ENCODE results near the gene RAD51B. TPM values are rescaled to one million over a fixed set of nuclear protein-coding genes. Genes with fewer than 3 reads are reported as not detected.
A peak's percentile ranks its signal among the peaks of the same experiment; 100 is the strongest.

Gene RAD51B
- total RNA-seq, 2 experiments from 2014 or later = 43.6 to 50.7 TPM

DNA sequence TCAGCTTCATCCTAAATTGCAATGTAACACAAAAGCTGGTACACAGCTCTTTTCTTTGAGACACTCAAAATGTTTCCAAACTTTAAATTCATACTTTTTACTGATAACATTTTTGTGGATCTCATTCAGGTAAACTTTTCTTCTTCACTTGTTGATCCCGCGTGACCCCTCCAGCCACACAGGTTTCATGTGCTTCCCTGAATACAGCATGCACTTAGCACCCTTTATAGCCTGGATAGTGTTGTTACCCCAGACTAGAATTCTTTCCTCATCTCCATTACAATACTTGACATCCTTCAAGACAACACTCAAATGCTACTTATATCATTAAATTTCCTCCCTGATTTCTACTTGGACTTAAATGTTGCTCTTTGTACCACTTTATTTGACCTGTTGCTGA, 373.4 kb downstream of the RAD51B start:
- Mint-ChIP-seq H3K4me1 (peaks cover 5% of the 10 kb centered on the region), H3K4me3 (no peak overlapping the region), H3K36me3 (peaks cover 8% of the 10 kb centered on the region), H3K9me3 (no peaks in the 10 kb centered on the region), H3K27me3 (no peaks in the 10 kb centered on the region), H3K27ac (no peak overlapping the region)
- no peak for ATAC-seq (ENCODE audit: low read depth)
- POLR2A ChIA-PET = no interaction called here
- no peak for DNase-seq

- ATAC-seq (ENCODE audit: low read depth) = no peak
- POLR2A ChIA-PET = no interaction called here
- Mint-ChIP-seq H3K27me3 (no peaks in the 10 kb centered on the region), H3K9me3 (no peaks in the 10 kb centered on the region), H3K4me1 (peaks cover 6% of the 10 kb centered on the region), H3K27ac (no peak overlapping the region), H3K4me3 (no peak overlapping the region), H3K36me3 (peaks cover 10% of the 10 kb centered on the region)
- DNase-seq = no peak
Measured at GRCh38 chr14:68193970-68194681, 374.5 kb downstream of the RAD51B start.

DNA sequence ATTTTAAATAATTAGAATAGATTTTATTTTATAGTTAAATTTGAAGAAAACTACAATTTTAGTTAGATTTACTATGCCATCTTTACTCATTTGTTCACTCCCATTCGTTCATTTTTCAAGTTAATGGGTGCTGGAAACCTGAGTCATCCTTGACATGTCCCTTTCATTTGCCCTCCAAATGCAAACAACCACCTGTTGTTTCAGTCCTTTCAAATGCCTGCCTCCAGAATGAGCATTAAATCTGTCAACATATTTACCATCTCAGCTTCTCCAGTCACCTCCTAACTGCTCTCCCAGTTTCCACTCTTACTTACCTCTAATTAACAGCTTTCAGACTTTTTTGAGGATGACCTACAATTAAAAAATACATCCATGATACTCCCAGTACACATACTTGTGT, 375.5 kb downstream of the RAD51B start:
- H3K36me3 Mint-ChIP-seq = peaks cover 10% of the 10 kb centered on the region
- no peaks in the 10 kb centered on the region for H3K27me3 Mint-ChIP-seq
- DNase-seq = no peak
- H3K27ac Mint-ChIP-seq = no peak overlapping the region
- no peaks in the 10 kb centered on the region for H3K9me3 Mint-ChIP-seq
- no peak overlapping the region for H3K4me3 Mint-ChIP-seq
- no peak for ATAC-seq (ENCODE audit: low read depth)
- peaks cover 12% of the 10 kb centered on the region for H3K4me1 Mint-ChIP-seq
- POLR2A ChIA-PET = no interaction called here

DNA sequence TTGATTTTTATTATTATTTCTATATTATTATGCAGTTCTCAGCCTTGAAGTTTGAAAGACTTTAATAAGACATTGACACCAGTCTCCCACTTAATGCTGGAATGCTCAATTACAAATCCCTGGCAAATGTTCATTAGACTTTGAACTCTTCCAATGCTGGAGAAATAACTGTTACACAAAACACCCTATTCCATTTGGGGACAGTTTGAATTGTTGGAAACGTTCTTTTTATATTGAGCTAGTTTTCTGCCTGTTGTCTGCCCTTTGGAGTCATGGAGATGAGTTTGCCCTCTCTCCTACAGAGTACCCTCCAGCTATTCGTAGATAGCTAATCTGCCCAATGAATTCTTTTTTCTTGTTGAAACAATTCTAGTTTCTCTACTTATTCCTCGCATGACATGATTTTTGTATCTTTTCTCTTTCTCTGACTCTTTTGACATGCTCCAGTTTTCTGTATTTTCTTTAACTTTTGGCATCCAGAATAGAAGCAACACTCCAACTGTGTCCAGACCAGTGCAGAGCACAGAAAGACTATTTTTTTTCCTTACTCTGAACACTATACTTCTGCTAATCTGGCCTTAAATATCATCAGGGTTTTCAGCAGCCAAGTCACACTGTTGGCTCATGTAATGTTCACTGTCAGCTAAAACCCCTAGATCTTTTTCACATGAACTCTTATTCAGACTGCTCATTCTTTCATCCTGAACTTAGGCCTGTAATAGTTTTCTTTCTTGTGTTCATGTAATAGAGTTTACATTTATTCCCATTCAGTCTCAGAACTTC, 379.3 kb downstream of the RAD51B start:
- no peak for ATAC-seq (ENCODE audit: low read depth)
- POLR2A ChIA-PET = no interaction called here

DNA sequence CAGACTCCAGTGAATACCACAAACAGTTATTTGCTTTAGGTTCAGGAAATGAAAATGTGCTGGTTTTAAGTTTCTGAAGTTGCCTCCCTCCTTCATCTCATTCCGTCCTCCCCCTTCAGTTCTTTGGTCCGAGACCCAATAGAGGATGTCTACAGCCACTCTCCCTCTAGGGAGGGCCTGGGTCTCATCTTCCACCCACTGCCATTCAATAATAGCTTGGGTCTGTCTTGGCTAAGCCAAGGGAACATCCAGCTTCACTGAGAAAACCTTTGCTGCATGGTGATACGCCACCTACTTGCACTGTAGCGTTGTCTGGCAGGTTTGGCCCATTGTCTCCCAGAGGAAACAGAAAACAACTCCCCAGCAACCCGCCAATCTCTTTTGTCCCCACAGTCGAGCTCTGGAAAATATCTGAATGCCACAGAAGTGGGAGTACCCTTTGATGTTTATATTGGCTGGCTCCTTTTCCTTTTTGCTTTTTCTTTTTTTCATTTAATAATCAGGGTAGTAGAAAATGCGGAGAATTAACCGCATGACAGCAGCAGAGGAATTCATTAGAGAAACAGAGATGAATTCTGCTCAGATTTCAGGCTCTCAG, 380.1 kb downstream of the RAD51B start:
- peaks cover 10% of the 10 kb centered on the region for H3K4me1 Mint-ChIP-seq
- no peak for ATAC-seq (ENCODE audit: low read depth)
- POLR2A ChIA-PET = no interaction called here
- DNase-seq = no peak
- peaks cover 7% of the 10 kb centered on the region for H3K36me3 Mint-ChIP-seq
- no peak overlapping the region for H3K27ac Mint-ChIP-seq
- no peaks in the 10 kb centered on the region for H3K27me3 Mint-ChIP-seq
- peak overlapping the region; percentile 10 for H3K4me3 Mint-ChIP-seq
- peaks cover 9% of the 10 kb centered on the region for H3K9me3 Mint-ChIP-seq

More for the DNA sequence above, 379.3 kb downstream of the RAD51B start:
- no peak for DNase-seq
- Mint-ChIP-seq H3K27me3 (no peaks in the 10 kb centered on the region), H3K27ac (no peak overlapping the region), H3K9me3 (peaks cover 6% of the 10 kb centered on the region), H3K4me3 (no peak overlapping the region), H3K4me1 (peaks cover 9% of the 10 kb centered on the region), H3K36me3 (peaks cover 6% of the 10 kb centered on the region)

- no peak for DNase-seq
- POLR2A ChIA-PET = no interaction called here
- H3K4me1 Mint-ChIP-seq = peaks cover 12% of the 10 kb centered on the region
Measured at GRCh38 chr14:68203871-68204270, 384.3 kb downstream of the RAD51B start.

GRCh38 chr14:68208218-68208617, 388.6 kb downstream of the RAD51B start:
- H3K36me3 Mint-ChIP-seq = peaks cover 9% of the 10 kb centered on the region
- H3K4me1 Mint-ChIP-seq = peaks cover 31% of the 10 kb centered on the region
- H3K27me3 Mint-ChIP-seq = no peaks in the 10 kb centered on the region
- no peak overlapping the region for H3K4me3 Mint-ChIP-seq
- POLR2A ChIA-PET = no interaction called here
- ATAC-seq (ENCODE audit: low read depth) (no peak), DNase-seq (no peak)
- no peak overlapping the region for H3K27ac Mint-ChIP-seq
- H3K9me3 Mint-ChIP-seq = peaks cover 8% of the 10 kb centered on the region

More at GRCh38 chr14:68203871-68204270, 384.3 kb downstream of the RAD51B start:
- Mint-ChIP-seq H3K36me3 (peaks cover 12% of the 10 kb centered on the region), H3K27ac (no peak overlapping the region), H3K9me3 (peaks cover 11% of the 10 kb centered on the region), H3K27me3 (no peaks in the 10 kb centered on the region), H3K4me3 (no peak overlapping the region)
- no peak for ATAC-seq (ENCODE audit: low read depth)

DNA sequence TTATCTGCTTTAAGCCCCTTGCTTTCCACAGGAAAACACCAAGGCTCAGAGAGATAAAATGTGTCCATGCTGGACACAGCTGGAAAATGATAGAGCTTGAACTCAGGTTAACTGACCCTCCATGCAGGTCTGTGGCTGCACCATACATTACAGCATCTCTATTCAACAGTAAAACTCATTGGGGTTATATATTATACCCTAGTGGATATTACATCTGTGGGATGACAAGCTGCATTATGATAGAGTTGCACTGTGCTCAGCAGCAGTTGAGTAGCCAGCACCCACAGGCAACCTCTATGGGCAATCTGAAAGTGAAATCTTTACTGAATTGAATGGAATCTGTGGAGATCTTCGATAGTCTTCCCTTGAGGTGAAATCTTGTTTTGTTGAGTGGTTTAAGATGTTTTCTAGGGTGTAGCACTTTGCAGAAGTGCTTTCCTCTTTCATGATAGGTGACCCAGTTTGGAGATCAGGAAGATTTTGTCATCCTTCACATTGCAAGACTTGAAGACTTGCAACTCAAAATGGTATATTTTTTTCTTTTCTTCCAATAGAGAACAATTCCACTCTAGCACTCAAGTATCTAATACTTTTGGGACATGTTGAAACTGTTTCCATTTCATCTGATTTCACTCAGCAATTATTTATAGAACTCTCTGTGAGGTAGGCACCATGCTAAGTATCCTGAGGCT, 389.2 kb downstream of the RAD51B start:
- Mint-ChIP-seq H3K4me3 (peak overlapping the region; percentile 56), H3K36me3 (peaks cover 11% of the 10 kb centered on the region), H3K27ac (peak overlapping the region; percentile 43), H3K27me3 (no peaks in the 10 kb centered on the region), H3K9me3 (peaks cover 8% of the 10 kb centered on the region), H3K4me1 (peaks cover 33% of the 10 kb centered on the region)
- no peak for ATAC-seq (ENCODE audit: low read depth)
- POLR2A ChIA-PET = no interaction called here
- no peak for DNase-seq

GRCh38 chr14:68210729-68211299, 391.2 kb downstream of the RAD51B start:
- H3K4me1 Mint-ChIP-seq = peaks cover 38% of the 10 kb centered on the region
- POLR2A ChIA-PET = interaction anchor here (0.6 to 1.2 kb wide), 2 partner anchors 266 to 582 kb away, joined by 3 read pairs; partner anchors contain the start of gene ZFP36L1

DNA sequence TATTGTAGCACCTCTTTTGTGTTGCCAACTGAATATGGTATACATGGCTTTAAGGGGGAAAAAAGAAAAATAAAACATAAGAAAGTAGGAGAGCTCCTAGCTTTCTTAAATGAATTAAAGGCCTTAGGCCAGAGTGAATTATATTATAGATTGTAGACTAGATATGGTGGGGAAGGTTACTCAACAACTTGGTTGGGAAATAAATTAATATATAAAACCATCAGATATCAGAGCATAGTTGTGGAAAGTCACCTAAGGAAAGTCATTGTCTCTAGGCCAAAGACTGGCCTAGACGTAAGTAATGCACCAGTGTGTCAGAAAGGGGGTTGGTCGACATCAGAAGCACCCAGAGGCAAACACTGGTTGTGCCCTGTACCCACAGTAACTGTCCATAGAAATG, 391.8 kb downstream of the RAD51B start:
- POLR2A ChIA-PET = interaction anchor here (0.6 to 1.2 kb wide), 2 partner anchors 267 to 582 kb away, joined by 3 read pairs; partner anchors contain the start of gene ZFP36L1
- Mint-ChIP-seq H3K27me3 (no peaks in the 10 kb centered on the region), H3K36me3 (peaks cover 4% of the 10 kb centered on the region)

More at GRCh38 chr14:68210729-68211299, 391.2 kb downstream of the RAD51B start:
- Mint-ChIP-seq H3K27ac (peak overlapping the region; percentile 87), H3K27me3 (no peaks in the 10 kb centered on the region), H3K4me3 (peak overlapping the region; percentile 84), H3K36me3 (peaks cover 4% of the 10 kb centered on the region), H3K9me3 (peaks cover 4% of the 10 kb centered on the region)
- DNase-seq (no peak), ATAC-seq (ENCODE audit: low read depth) (peak; percentile 89)

GRCh38 chr14:68211886-68212285, 392.3 kb downstream of the RAD51B start:
- peaks cover 38% of the 10 kb centered on the region for H3K4me1 Mint-ChIP-seq
- no peak for DNase-seq
- peaks cover 4% of the 10 kb centered on the region for H3K36me3 Mint-ChIP-seq
- no peak overlapping the region for H3K4me3 Mint-ChIP-seq
- no peak for ATAC-seq (ENCODE audit: low read depth)
- H3K27ac Mint-ChIP-seq = peak overlapping the region; percentile 87
- POLR2A ChIA-PET = no interaction called here
- peaks cover 3% of the 10 kb centered on the region for H3K9me3 Mint-ChIP-seq
- H3K27me3 Mint-ChIP-seq = no peaks in the 10 kb centered on the region

More for the DNA sequence above, 391.8 kb downstream of the RAD51B start:
- ATAC-seq (ENCODE audit: low read depth) (no peak), DNase-seq (no peak)
- H3K4me1 Mint-ChIP-seq = peaks cover 38% of the 10 kb centered on the region
- no peak overlapping the region for H3K4me3 Mint-ChIP-seq
- peaks cover 3% of the 10 kb centered on the region for H3K9me3 Mint-ChIP-seq
- H3K27ac Mint-ChIP-seq = peak overlapping the region; percentile 87

DNA sequence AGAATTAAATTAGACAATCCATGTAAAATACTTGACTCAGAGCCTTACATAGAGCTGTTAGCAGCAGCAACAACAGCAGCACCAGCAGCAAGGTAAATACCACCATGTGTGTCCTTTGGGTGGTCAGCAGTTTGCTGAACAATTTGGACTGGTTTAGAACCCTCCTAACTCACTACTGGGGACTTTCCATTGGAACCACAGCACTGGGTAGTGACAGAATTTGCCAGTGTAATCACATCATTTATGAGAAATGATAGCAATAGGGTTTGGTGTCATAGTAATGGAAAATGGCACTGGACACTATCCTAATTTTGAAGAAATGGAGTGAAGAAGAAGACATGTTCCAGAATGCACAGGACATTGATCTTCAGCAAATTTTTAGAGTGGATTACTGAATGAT, 392.8 kb downstream of the RAD51B start:
- H3K27ac Mint-ChIP-seq = no peak overlapping the region
- ATAC-seq (ENCODE audit: low read depth) (no peak), DNase-seq (no peak)
- peaks cover 38% of the 10 kb centered on the region for H3K4me1 Mint-ChIP-seq
- H3K4me3 Mint-ChIP-seq = no peak overlapping the region
- H3K27me3 Mint-ChIP-seq = no peaks in the 10 kb centered on the region
- POLR2A ChIA-PET = no interaction called here
- H3K36me3 Mint-ChIP-seq = peaks cover 6% of the 10 kb centered on the region
- H3K9me3 Mint-ChIP-seq = peaks cover 3% of the 10 kb centered on the region

GRCh38 chr14:68214431-68214830, 394.9 kb downstream of the RAD51B start:
- Mint-ChIP-seq H3K4me1 (peaks cover 30% of the 10 kb centered on the region), H3K9me3 (peaks cover 3% of the 10 kb centered on the region), H3K27ac (no peak overlapping the region), H3K36me3 (peaks cover 6% of the 10 kb centered on the region), H3K27me3 (no peaks in the 10 kb centered on the region), H3K4me3 (no peak overlapping the region)
- no peak for DNase-seq
- no peak for ATAC-seq (ENCODE audit: low read depth)
- POLR2A ChIA-PET = no interaction called here
